ENCODE results near the gene TMEM221.

Gene TMEM221

DNA sequence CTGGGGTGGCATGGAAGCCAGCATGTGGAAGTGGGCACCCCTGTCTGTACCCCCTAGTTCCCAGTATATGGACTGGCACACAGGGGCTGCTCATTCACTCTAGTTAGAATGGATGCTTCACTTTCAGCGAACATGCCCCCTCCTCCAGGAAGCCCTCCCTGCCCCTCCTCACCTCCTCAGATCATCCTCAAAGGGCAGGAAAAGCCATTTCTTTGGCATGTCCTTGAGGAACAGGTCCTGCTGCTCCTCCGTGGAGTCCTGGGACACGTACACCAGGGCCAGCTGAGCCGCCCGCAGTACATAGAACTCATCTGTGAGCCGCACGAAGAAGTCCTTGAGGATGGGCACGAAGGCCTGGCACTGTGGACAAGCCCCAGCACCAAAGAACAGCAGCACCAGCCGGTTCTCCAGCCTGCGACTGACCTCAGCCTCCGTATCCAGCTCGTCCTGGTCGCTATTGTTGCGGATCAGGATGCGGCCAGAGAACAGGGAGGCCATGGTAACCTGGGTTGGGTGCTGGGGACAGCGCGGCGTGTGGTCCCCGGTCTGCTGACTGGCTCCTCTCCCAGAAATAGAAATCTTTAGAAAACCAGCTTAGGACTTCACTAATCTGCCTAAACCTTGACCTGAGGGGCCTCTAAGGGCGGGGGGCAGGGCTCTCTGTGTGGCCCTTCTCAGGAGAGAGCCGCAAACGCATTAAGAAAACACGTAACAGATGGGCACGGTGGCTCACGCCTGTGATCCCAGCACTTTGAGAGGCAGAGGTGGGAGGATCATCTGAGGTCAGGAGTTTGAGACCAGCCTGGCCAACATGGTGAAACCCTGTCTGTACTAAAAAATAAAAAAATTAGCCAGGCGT lies 12.1 kb upstream of the TMEM221 start, which contains the start of gene NXNL1:
Gene NXNL1 (minus strand): TSS at position 555 of the 859 bp plus-strand sequence. CDS start 57 bp downstream, at position 498.
- TF ChIP-seq, protein P1, sequence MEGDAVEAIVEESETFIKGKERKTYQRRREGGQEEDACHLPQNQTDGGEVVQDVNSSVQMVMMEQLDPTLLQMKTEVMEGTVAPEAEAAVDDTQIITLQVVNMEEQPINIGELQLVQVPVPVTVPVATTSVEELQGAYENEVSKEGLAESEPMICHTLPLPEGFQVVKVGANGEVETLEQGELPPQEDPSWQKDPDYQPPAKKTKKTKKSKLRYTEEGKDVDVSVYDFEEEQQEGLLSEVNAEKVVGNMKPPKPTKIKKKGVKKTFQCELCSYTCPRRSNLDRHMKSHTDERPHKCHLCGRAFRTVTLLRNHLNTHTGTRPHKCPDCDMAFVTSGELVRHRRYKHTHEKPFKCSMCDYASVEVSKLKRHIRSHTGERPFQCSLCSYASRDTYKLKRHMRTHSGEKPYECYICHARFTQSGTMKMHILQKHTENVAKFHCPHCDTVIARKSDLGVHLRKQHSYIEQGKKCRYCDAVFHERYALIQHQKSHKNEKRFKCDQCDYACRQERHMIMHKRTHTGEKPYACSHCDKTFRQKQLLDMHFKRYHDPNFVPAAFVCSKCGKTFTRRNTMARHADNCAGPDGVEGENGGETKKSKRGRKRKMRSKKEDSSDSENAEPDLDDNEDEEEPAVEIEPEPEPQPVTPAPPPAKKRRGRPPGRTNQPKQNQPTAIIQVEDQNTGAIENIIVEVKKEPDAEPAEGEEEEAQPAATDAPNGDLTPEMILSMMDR (IDR thresholded peaks at IDR 0.05; ENCODE audit: low read depth, low read length) = no peak
- no peak within 1 kb of the TSS for H3K4me3 ChIP-seq (ENCODE audit: low read depth, low read length)

DNA sequence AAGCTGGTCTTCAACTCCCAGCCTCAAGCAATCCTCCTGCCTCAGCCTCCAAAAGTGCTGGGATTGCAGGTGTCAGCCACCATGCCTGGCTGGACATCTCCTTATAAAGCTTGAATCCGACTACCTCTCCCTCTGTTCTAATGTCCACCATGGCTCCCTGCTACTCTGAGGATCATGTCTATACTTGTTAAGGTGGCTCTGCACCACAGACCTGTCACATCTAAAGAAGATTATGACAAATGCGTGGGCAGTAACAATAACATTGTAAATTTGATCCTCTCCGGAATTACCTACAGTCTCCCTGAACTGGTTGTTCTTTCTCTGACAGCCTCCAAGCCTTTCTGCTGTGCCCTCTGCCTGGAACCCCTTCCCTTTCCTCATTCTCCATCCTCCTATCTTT lies 10.5 kb upstream of the TMEM221 start:
- TF ChIP-seq, protein P1 (IDR thresholded peaks at IDR 0.05; ENCODE audit: low read depth, low read length) = no peak
- no peak overlapping the region for H3K4me3 ChIP-seq (ENCODE audit: low read depth, low read length)

DNA sequence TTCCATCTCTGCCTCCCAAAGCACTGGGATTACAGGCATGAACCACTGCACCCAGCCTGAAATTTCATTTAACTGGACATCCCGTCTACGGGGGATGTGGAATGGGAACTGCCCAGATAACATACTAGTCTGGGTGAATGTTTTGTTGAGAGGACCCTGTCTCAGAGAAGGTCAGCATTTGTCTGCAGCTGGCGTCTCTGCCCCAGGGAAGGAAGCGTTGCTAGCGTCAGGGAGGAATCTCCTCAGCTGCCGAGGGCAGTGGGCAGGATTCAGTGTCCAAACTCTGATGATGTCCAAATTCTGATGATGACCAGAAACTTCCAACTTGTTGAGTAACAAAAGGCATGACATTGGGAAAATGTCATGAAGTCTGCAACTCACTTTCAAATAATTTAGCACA lies 9.1 kb upstream of the TMEM221 start:
- TF ChIP-seq, protein P1 (IDR thresholded peaks at IDR 0.05; ENCODE audit: low read depth, low read length) = no peak
- no peak overlapping the region for H3K4me3 ChIP-seq (ENCODE audit: low read depth, low read length)

- H3K4me3 ChIP-seq (ENCODE audit: low read depth, low read length) = no peak overlapping the region
- TF ChIP-seq, protein P1 (IDR thresholded peaks at IDR 0.05; ENCODE audit: low read depth, low read length) = no peak
These were observed 7.7 kb upstream of the TMEM221 start for GRCh38 chr19:17456127-17456526.

GRCh38 chr19:17455308-17456123 lies 7.0 kb upstream of the TMEM221 start:
- H3K4me3 ChIP-seq (ENCODE audit: low read depth, low read length) = no peak overlapping the region
- TF ChIP-seq, protein P1 (IDR thresholded peaks at IDR 0.05; ENCODE audit: low read depth, low read length) = no peak

DNA sequence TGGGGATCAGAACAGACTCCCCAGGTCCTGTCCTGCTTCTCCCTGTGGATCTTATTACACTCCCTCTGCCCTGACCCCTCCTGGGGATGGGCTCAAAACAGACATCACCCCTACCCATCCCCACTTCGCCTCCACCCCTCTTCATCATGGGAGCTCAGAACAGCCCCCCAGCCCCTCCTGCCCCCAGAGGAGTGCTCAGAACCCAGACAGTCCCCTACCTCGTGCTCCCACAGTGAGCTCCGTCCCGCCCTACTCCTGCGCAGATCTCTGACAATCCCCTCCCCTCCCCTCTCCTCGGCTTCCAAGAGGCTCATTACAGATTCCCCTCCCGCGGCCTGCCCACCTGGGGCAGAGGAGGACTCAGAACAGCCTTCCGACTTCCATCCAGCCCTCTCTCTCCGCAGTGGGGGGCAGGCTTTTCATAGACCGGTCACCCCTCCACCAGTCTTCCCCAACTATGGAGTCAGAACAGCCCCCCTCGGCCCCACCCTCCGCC lies 6.2 kb upstream of the TMEM221 start:
- no peak overlapping the region for H3K4me3 ChIP-seq (ENCODE audit: low read depth, low read length)
- TF ChIP-seq, protein P1 (IDR thresholded peaks at IDR 0.05; ENCODE audit: low read depth, low read length) = no peak

Data from WI38 (cell line).